Gastroesophageal sphincter (tissue), 4 donors: Measurements from ENCODE around the gene FAIM2. TPM values are rescaled to one million over a fixed set of nuclear protein-coding genes. Genes with fewer than 3 reads are reported as not detected.

Experiments used
- ATAC-seq: fragments of 150-250 bp; one replicate; pipeline ENCODE4 v1.9.1; 2016; ENCODE audit warnings: mild to moderate bottlenecking, moderate library complexity
- H3K27ac ChIP-seq, 4 donors: fragments of 200-600 bp; sonication (generic) in 3 of 4; 1 replicate in 3 of 4; 2 replicates in 1 of 4; pipeline ENCODE4 v1.5.1; 2016 to 2019
- H3K27me3 ChIP-seq: fragments of 200-600 bp; sonication (generic); one replicate; pipeline ENCODE4 v1.5.1; 2019
- H3K36me3 ChIP-seq, 2 donors: fragments of 200-600 bp; sonication (generic); one replicate each; pipeline ENCODE4 v1.5.1; 2019; ENCODE audit warnings: control low read depth in 1 of 2
- H3K4me1 ChIP-seq, 3 donors: fragments of 200-600 bp; sonication (generic); 1 replicate in 2 of 3; 2 replicates in 1 of 3; pipeline ENCODE4 v1.5.1; 2016 to 2019; ENCODE audit warnings: control low read depth in 2 of 3
- H3K4me3 ChIP-seq, 2 donors: fragments of 200-600 bp; sonication (generic); one replicate each; pipeline ENCODE4 v1.5.1; 2019; ENCODE audit warnings: mild to moderate bottlenecking in 1 of 2, moderate library complexity in 1 of 2
- H3K9me3 ChIP-seq, 3 donors: fragments of 200-600 bp; sonication (generic); one replicate each; pipeline ENCODE4 v1.5.1; 2017 to 2019; ENCODE audit warnings: control low read depth in 2 of 3
- EP300 ChIP-seq: sonication (generic); formaldehyde crosslinking; IDR thresholded peaks from one replicate; pipeline ENCODE4 v1.6.1; 2017; ENCODE audit warnings: antibody characterized with exemption, mild to moderate bottlenecking
- POLR2A ChIP-seq, 2 donors: fragments of 450-650 bp; IDR thresholded peaks; one replicate each; pipeline ENCODE4 v1.6.1; 2017; ENCODE audit warnings: antibody characterized with exemption in 2 of 2, mild to moderate bottlenecking in 2 of 2, moderate library complexity in 1 of 2
- POLR2AphosphoS5 ChIP-seq: sonication (generic); formaldehyde crosslinking; IDR thresholded peaks from one replicate; pipeline ENCODE4 v1.6.1; 2017; ENCODE audit warnings: antibody characterized with exemption
- WGBS, 2 donors: methylation state at CpG; one replicate each; pipeline ENCODE4 v1.1.5; 2018; ENCODE audit warnings: low coverage in 1 of 2; 5-methylcytosine and 5-hydroxymethylcytosine counted together
- total RNA-seq, 4 donors: library from RNA; depleted of rRNA; stranded (reverse); fragments of >200 nt; gene quantifications; one replicate each; pipeline ENCODE4 v1.1.0, GENCODE V29; 2016
- TF ChIP-seq, protein P1 (sequence below), 4 experiments: fragments of 200-600 bp in 2 of 4; fragments of 450-650 bp in 2 of 4; sonication (generic) in 1 of 4; IDR thresholded peaks; one replicate each; pipeline ENCODE4 v1.5.1; 2017 to 2019; ENCODE audit warnings: antibody characterized with exemption in 4 of 4, mild to moderate bottlenecking in 2 of 4, moderate library complexity in 2 of 4

Gene FAIM2
- total RNA-seq, 4 donors from 2014 or later, result 3.4 to 7.4 (median 5.9) TPM

DNA sequence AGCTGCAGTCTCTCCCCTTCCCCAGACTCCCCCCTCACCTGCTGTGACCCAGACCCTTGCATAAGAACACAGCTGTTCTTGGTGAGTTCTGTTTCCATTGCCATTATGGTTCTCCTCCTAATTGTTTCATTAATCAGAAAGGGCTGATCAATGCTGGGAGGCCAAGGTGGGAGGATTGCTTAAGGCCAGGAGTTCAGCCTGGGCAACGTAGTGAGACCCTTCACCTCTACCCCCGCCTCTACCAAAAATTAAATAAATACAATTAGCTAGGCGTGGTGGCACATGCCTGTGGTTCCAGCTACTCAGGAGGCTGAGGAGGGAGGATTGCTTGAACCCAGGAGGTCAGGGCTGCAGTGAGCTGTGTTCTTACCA is 17.2 kb upstream of the FAIM2 start:
- ATAC-seq, result no peak
- Histone ChIP-seq H3K27ac (no peak overlapping the region), H3K4me3 (no peak overlapping the region), H3K9me3 (no peaks in the 10 kb centered on the region), H3K4me1 (peaks cover 0 to 18% (median 0%) of the 10 kb centered on the region in 3 donors), H3K36me3 (no peaks in the 10 kb centered on the region), H3K27me3 (peaks cover 16% of the 10 kb centered on the region)
- TF ChIP-seq, protein P1, sequence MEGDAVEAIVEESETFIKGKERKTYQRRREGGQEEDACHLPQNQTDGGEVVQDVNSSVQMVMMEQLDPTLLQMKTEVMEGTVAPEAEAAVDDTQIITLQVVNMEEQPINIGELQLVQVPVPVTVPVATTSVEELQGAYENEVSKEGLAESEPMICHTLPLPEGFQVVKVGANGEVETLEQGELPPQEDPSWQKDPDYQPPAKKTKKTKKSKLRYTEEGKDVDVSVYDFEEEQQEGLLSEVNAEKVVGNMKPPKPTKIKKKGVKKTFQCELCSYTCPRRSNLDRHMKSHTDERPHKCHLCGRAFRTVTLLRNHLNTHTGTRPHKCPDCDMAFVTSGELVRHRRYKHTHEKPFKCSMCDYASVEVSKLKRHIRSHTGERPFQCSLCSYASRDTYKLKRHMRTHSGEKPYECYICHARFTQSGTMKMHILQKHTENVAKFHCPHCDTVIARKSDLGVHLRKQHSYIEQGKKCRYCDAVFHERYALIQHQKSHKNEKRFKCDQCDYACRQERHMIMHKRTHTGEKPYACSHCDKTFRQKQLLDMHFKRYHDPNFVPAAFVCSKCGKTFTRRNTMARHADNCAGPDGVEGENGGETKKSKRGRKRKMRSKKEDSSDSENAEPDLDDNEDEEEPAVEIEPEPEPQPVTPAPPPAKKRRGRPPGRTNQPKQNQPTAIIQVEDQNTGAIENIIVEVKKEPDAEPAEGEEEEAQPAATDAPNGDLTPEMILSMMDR (IDR thresholded peaks at IDR 0.05), result no peak
- TF ChIP-seq POLR2A (IDR thresholded peaks at IDR 0.05) (no peak), EP300 (no peak), POLR2AphosphoS5 (no peak)
- WGBS, 2 donors, result no CpG with 5 or more reads among the region's 3 CpGs

DNA sequence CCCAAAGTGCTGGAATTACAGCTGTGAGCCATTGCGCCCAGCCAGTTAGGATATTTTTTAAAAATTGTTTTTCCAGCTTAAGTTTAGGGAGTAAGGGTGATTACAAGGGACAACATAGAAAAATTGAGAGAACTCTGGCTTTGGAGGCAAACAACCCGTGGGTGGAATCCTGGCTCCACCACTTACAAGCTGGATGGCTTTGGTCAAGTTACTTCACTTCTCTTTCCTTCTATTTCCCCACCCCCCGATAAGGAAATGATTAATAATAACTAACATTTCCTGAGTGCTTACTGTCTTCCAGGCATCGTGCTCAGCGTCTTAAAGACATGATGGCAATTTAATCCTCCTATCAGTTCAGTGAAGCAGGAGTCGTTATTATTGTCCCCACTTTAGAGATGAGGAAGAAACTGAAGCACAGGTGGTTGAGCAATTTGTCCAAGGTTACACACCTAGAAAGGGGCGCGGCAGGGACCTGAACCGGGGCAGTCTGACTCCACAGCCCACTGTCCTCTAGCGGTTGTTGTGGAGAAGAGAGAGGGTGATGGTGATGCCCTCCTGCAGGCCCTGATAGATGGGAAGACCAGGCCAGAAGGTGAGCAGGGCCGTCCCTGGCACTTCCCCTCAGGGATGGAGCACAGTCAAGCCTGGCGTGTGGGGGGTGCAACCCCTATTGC is 16.7 kb upstream of the FAIM2 start:
- Histone ChIP-seq H3K27ac (no peak overlapping the region), H3K36me3 (no peaks in the 10 kb centered on the region), H3K27me3 (peaks cover 16% of the 10 kb centered on the region), H3K4me3 (no peak overlapping the region), H3K4me1 (peaks cover 0 to 18% (median 0%) of the 10 kb centered on the region in 3 donors), H3K9me3 (no peaks in the 10 kb centered on the region)
- peak; percentile 63 for ATAC-seq
- WGBS, 2 donors, result 34 to 52% methylated on average over 5 to 8 of the region's 12 CpGs
- TF ChIP-seq POLR2A (IDR thresholded peaks at IDR 0.05) (no peak), POLR2AphosphoS5 (no peak), EP300 (no peak)
- TF ChIP-seq, protein P1 (IDR thresholded peaks at IDR 0.05), result no peak

DNA sequence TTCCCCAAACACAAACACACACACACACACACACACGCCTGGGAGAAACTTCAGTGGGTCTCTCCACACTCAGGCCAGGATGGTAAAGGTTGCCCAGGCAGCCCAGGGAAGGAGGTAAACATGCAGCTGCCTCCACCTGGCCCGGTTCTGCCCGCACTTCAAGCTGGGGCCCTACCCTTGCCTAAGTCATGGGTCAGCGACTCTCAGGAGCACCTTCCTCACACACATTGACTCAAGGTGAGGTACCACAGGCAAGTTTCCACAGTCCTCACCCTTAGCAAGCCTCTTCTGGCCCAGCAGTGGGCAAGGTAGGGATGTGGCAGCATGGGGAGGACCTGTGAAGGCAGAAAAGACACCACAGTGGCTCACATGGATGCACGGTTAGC is 14.1 kb upstream of the FAIM2 start:
- Histone ChIP-seq H3K4me1 (peaks cover 0 to 3% (median 0%) of the 10 kb centered on the region in 3 donors), H3K4me3 (no peak overlapping the region), H3K36me3 (no peaks in the 10 kb centered on the region), H3K9me3 (no peaks in the 10 kb centered on the region), H3K27me3 (peaks cover 20% of the 10 kb centered on the region), H3K27ac (no peak overlapping the region)
- WGBS, 2 donors, result 67% methylated on average over 1 of the region's 5 CpGs
- ATAC-seq, result no peak
- TF ChIP-seq POLR2AphosphoS5 (no peak), POLR2A (IDR thresholded peaks at IDR 0.05) (no peak), EP300 (no peak)
- TF ChIP-seq, protein P1 (IDR thresholded peaks at IDR 0.05), result no peak

DNA sequence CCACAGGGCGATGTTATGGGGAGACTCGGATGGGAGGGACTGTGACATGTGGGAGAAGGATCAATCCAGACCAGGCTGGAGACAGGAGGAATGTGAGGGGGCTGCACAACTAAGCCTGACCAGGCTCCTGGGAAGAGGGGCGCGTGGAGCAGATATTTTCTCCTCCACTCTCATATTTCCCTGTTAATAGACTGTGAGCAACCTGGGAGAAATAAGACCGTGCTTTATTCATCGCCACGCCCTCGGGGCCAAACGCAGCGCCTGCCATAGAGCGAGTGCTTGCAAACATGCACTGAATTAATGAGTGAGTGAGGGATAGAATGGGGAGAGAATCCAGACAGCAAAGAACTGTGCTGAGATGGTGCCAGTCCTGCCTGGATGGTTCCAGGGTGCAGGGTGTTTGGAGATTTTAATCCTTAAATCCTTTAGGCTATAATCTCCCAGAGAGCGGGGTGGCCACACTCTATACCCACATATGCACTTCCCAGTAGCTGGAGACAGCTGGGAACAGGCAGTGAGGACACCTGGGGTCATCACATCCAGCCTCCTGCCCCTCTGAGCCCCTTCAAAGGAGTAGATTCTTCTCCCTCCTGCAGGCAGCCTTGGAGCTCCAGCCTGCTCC is 13.6 kb upstream of the FAIM2 start:
- Histone ChIP-seq H3K36me3 (no peaks in the 10 kb centered on the region), H3K27me3 (peaks cover 22% of the 10 kb centered on the region), H3K27ac (no peak overlapping the region), H3K4me1 (no peaks in the 10 kb centered on the region), H3K4me3 (no peak overlapping the region), H3K9me3 (no peaks in the 10 kb centered on the region)
- ATAC-seq, result no peak
- WGBS, 2 donors, result 90% methylated on average over 12 of the region's 12 CpGs; no CpG with 5 or more reads in 1 of the 2 donors
- TF ChIP-seq, protein P1 (IDR thresholded peaks at IDR 0.05), result no peak
- TF ChIP-seq POLR2A (IDR thresholded peaks at IDR 0.05) (no peak), POLR2AphosphoS5 (no peak), EP300 (no peak)
